Retina (tissue), 1 donor: Measurements from ENCODE around the gene ZNF135.

Experiments
- DNase-seq: peaks from one replicate; pipeline ENCODE4 v3.0.0-alpha.2; 2016

The ZNF135 gene

GRCh38 chr19:58059003-58059670 lies at the start of gene ZNF135:
TSS of gene ZNF135 (plus strand) at chr19:58059282. CDS start at chr19:58060003, 721 bp downstream.
- peak; percentile 94 for DNase-seq

GRCh38 chr19:58009301-58009665 lies 49.8 kb upstream of the ZNF135 start:
- DNase-seq, result no peak

- DNase-seq, result peak; percentile 96
Observed at GRCh38 chr19:58009666-58010301, 49.3 kb upstream of the ZNF135 start.

- DNase-seq, result no peak
Observed at GRCh38 chr19:58010507-58010906, 48.6 kb upstream of the ZNF135 start.

- no peak for DNase-seq
Observed at GRCh38 chr19:58014141-58014540, 44.9 kb upstream of the ZNF135 start.

GRCh38 chr19:58020129-58020528 lies 39.0 kb upstream of the ZNF135 start:
- DNase-seq, result no peak

GRCh38 chr19:58021541-58022282 lies 37.4 kb upstream of the ZNF135 start:
- DNase-seq, result peak; percentile 84

- no peak for DNase-seq
Observed at GRCh38 chr19:58022283-58022660, 36.8 kb upstream of the ZNF135 start.

- no peak for DNase-seq
Observed at GRCh38 chr19:58024661-58025060, 34.4 kb upstream of the ZNF135 start.

GRCh38 chr19:58033741-58034476 lies 25.2 kb upstream of the ZNF135 start, which contains the start of gene ZSCAN1:
TSS of gene ZSCAN1 (plus strand) at chr19:58034025. CDS start at chr19:58037837, 3,812 bp downstream.
- peak; percentile 98 for DNase-seq

GRCh38 chr19:58034477-58034793 lies 24.6 kb upstream of the ZNF135 start:
- no peak for DNase-seq

GRCh38 chr19:58035863-58036262 lies 23.2 kb upstream of the ZNF135 start:
- no peak for DNase-seq

GRCh38 chr19:58037927-58038687 lies 21.0 kb upstream of the ZNF135 start:
- peak; percentile 48 for DNase-seq

- peak; percentile 68 for DNase-seq
Observed at GRCh38 chr19:58038688-58039204, 20.3 kb upstream of the ZNF135 start.

GRCh38 chr19:58040751-58041525 lies 18.1 kb upstream of the ZNF135 start:
- no peak for DNase-seq

GRCh38 chr19:58042495-58043340 lies 16.4 kb upstream of the ZNF135 start:
- no peak for DNase-seq

GRCh38 chr19:58044391-58044790 lies 14.7 kb upstream of the ZNF135 start:
- no peak for DNase-seq

GRCh38 chr19:58044886-58045285 lies 14.2 kb upstream of the ZNF135 start:
- DNase-seq, result no peak

- DNase-seq, result no peak
Observed at GRCh38 chr19:58045411-58046050, 13.6 kb upstream of the ZNF135 start.

GRCh38 chr19:58046856-58047255 lies 12.2 kb upstream of the ZNF135 start:
- no peak for DNase-seq
